GM19099 (cell line): ENCODE measurements around the gene TTC33.

Source experiments
- POLR2A ChIP-seq: IDR thresholded peaks from 3 replicates; pipeline ENCODE4 v1.6.1; 2011; ENCODE audit warnings: low read depth; ENCODE audit not compliant: insufficient read length; ENCODE audit errors: extremely low read depth

Gene TTC33

DNA sequence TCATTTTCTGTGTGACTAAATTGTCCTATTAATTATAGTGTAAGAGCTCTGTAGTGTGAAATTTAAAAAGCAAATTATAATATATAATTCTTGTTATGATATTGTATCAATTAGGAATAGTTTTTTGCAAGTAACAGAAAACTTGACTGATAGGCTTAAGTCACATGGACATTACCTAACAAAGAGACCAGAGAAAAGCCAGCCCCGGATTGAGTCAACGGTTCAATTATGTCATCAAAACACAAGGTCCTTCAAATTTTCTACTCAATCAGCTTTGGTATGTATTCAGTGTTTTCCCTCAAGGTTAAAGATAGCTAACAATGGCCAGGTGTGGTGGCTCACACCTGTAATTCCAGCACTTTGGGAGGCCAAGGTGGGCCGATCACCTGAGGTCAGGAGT is 202.8 kb downstream of the TTC33 start:
- TF ChIP-seq POLR2A: no peak

- no peak for TF ChIP-seq POLR2A
Measured at GRCh38 chr5:40551496-40552491, 204.0 kb downstream of the TTC33 start.

DNA sequence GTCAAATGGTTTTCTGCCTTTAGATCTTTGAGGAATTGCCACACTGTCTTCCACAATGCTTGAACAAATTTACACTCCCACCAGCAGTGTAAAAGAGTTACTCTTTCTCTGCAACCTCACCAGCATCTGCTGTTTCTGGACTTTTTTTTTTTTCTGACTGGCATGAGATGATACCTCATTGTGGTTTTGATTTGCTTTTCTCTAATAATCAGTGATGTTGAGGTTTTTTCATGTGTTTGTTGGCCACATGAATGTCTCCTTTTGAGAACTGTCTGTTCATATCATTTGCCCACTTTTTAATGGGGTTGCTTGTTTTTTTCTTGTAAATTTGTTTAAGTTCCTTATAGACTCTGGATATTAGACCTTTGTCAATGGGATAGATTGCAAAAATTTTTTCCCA is 205.3 kb downstream of the TTC33 start:
- TF ChIP-seq POLR2A: no peak

GRCh38 chr5:40549616-40550015 is 206.1 kb downstream of the TTC33 start:
- no peak for TF ChIP-seq POLR2A

GRCh38 chr5:40547994-40548575 is 207.7 kb downstream of the TTC33 start:
- no peak for TF ChIP-seq POLR2A

GRCh38 chr5:40547557-40547956 is 208.2 kb downstream of the TTC33 start:
- no peak for TF ChIP-seq POLR2A

DNA sequence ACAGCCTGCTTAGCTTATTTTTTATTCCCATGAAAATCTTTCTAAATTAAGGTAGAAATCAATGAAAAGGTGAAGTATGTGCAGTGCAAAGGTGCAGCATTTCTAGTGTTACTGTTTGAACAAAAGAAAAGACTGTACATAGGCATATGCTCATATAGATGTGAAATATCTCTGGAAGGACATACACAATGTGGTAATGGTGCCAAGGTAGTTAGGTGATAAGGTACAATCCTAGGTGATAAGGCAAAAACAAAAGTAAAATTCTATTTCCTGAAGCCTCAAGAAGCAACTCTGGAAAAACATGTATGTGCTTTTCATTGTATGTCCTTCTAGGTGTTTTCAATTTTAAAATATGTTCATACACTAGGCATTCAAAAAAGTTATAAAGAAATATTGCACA is 215.5 kb downstream of the TTC33 start:
- TF ChIP-seq POLR2A: no peak

DNA sequence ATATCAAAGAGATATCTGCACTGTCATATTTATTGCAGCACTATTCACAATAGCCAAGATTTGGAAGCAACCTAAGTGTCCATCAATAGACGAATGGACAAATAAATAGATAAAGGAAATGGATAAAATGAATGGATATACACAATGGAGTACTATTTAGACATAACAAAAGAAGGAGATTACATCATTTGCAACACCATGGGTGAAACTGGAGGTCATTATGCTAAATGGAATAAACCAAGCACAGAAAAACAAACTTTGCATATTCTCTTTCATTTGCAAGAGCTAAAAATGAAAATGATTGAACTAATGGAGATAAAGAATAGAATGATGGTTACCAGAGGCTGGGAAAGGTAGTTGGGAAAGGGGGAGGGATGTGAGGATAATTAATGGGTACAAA is 231.1 kb downstream of the TTC33 start:
- TF ChIP-seq POLR2A: no peak

DNA sequence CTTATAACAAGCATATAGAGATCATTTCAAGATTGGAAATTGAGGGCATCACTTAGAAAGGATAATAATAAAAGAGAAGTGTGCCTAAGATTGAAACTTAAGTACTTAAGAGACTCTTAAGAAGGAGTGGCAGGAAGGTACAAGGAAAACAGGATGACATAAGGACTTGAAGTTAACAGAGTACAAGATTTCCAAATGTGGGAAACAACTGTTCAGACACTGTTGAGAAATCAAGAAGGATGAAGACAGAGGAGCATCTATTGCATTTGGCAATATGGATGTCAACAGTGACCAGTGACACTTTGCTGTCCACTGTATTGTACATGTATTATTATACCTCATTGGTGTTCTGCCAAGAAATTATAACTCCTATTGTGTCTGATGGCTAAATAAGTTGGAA is 233.8 kb downstream of the TTC33 start:
- TF ChIP-seq POLR2A: no peak

DNA sequence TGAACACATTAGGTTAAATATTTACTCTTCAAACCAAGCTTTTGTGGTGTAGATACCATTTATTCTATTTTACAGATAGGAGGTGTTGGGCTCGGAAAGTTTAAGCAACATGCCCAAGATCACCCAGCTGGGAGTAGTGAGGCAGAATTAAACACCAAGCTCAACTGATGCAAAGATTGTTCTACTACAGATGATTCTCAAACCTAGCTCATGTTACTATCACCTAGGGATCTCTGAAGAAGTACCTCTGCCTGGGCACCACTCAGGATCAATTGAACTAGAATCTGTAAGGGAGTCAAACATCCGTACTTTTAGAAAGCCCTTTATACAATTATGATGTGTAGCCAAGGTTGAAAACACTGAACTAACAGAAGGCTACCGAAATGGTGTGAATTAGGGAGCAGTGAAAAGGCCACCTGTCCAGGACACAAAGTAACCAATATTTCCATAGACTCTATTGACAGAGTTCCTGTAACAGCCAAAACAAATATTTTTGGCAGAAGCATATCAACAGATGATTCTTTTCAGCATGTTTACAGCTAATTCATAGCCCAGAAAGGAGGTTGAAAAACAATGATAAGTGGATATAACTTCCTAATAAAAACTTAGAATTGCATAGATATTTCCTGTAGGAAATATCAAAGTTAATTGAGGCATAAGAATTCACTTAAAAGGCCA is 234.5 kb downstream of the TTC33 start:
- TF ChIP-seq POLR2A: no peak

- TF ChIP-seq POLR2A: no peak
Measured at GRCh38 chr5:40518485-40518917, 237.3 kb downstream of the TTC33 start.

DNA sequence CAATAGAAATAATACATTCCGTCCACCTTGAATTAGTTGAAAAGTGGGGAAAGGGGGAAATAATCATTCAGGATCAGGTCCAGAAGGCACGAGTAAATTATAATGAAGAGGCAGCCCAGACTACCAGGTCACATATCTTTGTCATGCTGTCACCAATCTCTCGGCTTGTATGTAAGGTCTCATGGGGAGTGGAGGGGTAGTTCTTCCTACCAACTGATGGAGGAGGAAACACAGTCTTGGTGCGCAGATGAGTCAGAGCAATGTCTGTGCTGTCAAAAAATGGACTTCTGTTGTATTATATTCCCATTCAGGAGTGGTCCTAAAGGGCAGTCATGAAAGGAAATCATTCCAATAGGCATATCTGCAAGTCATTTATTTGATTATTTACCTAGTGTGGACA is 240.3 kb downstream of the TTC33 start:
- no peak for TF ChIP-seq POLR2A

- TF ChIP-seq POLR2A: no peak
Measured at GRCh38 chr5:40514976-40515375, 240.8 kb downstream of the TTC33 start.

DNA sequence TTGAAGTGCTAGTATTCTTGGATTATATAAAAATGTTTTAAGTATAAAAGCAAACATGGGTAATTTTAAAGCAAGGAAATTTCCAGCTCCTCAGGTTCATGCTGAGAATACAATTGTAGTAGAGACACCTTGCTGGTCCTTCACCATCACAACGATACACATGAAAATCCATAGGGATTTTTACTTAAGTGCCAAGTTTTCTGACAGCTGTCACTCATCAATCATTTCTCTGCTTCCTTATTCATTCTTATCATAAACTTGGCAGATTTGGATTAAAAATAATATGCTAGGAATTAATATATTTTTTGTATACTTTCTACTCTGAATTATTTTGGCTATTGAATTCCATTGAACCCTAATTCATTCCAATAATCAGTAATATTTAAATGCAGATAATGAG is 244.0 kb downstream of the TTC33 start:
- no peak for TF ChIP-seq POLR2A

GRCh38 chr5:40507095-40507494 is 248.7 kb downstream of the TTC33 start:
- TF ChIP-seq POLR2A: no peak

- no peak for TF ChIP-seq POLR2A
Measured at GRCh38 chr5:40505031-40505430, 250.7 kb downstream of the TTC33 start.
